PC-3 (cell line): ENCODE data around the gene KLHL25. TPM values are rescaled to one million over a fixed set of nuclear protein-coding genes. Genes with fewer than 3 reads are reported as not detected.

Experiments used
- ATAC-seq: fragments of 200-7000 bp; cut with Tn5 transposase; 2 replicates; pipeline ENCODE4 v1.9.1; 2020; ENCODE audit warnings: mild to moderate bottlenecking, moderate library complexity
- BruUV-seq: library from RNA; stranded (reverse); fragments of 400-500 nt; replicated peaks from 2 replicates; lab custom pipeline; 2021; lab: Mats Ljungman, UMichigan
- CTCF ChIA-PET: fragments of 300-600 bp; sonication (Branson Sonifier 250); formaldehyde crosslinking; loops from one replicate; lab custom pipeline; 2022; ENCODE audit warnings: antibody characterized with exemption; lab: Charles Lee
- POLR2A ChIA-PET: fragments of 300-600 bp; sonication (Branson Sonifier 250); formaldehyde crosslinking; loops from one replicate; lab custom pipeline; 2022; ENCODE audit warnings: antibody characterized with exemption; ENCODE audit not compliant: unreplicated experiment; lab: Charles Lee
- DNase-seq: peaks from one replicate; pipeline ENCODE4 v3.0.0-alpha.2; 2015
- H2AFZ ChIP-seq: fragments of 300-600 bp; sonication (generic); 2 replicates; pipeline ENCODE4 v1.6.0; 2016; ENCODE audit warnings: antibody characterized with exemption, low read length
- H3F3A ChIP-seq: fragments of 300-600 bp; sonication (generic); one replicate; pipeline ENCODE4 v1.6.0; 2017; ENCODE audit warnings: antibody characterized with exemption, low read length, control low read depth, mild to moderate bottlenecking; ENCODE audit not compliant: unreplicated experiment
- H3K27ac ChIP-seq: fragments of 300-600 bp; sonication (generic); 2 replicates; pipeline ENCODE4 v1.5.1; 2016; ENCODE audit warnings: mild to moderate bottlenecking, low read length
- H3K27me3 ChIP-seq: fragments of 300-600 bp; sonication (generic); 2 replicates; pipeline ENCODE4 v1.6.1; 2016; ENCODE audit warnings: low read length, mixed read lengths
- H3K36me3 ChIP-seq: fragments of 300-600 bp; sonication (generic); 2 replicates; pipeline ENCODE4 v1.6.1; 2016; ENCODE audit warnings: low read depth, mixed run types, low read length, mixed read lengths
- H3K4me1 ChIP-seq: fragments of 300-600 bp; sonication (generic); 2 replicates; pipeline ENCODE4 v1.5.1; 2016; ENCODE audit warnings: low read length; ENCODE audit not compliant: insufficient read depth
- H3K4me2 ChIP-seq: fragments of 300-600 bp; sonication (generic); 2 replicates; pipeline ENCODE4 v1.6.0; 2016; ENCODE audit warnings: low read length
- H3K4me3 ChIP-seq: fragments of 300-600 bp; sonication (generic); 2 replicates; pipeline ENCODE4 v1.5.1; 2016; ENCODE audit warnings: mild to moderate bottlenecking, low read length, mixed read lengths
- H3K79me2 ChIP-seq: fragments of 300-600 bp; sonication (generic); 2 replicates; pipeline ENCODE4 v1.6.1; 2017; ENCODE audit warnings: low read length, mixed read lengths
- H3K9ac ChIP-seq: fragments of 300-600 bp; sonication (generic); 2 replicates; pipeline ENCODE4 v1.6.0; 2016; ENCODE audit warnings: mild to moderate bottlenecking, low read length
- H3K9me2 ChIP-seq: fragments of 300-600 bp; sonication (generic); replicated peaks from 2 replicates; pipeline ENCODE4 v1.6.1; 2016; ENCODE audit warnings: mixed run types, low read length, mixed read lengths
- H3K9me3 ChIP-seq: fragments of 300-600 bp; sonication (generic); 2 replicates; pipeline ENCODE4 v1.6.1; 2016; ENCODE audit warnings: low read length, mixed read lengths
- H4K20me1 ChIP-seq: fragments of 300-600 bp; sonication (generic); 2 replicates; pipeline ENCODE4 v1.6.1; 2016; ENCODE audit warnings: low read length, mixed read lengths
- EZH2 ChIP-seq: fragments of 300-600 bp; sonication (generic); IDR thresholded peaks from one replicate; pipeline ENCODE4 v1.6.1; 2017; ENCODE audit warnings: antibody characterized with exemption, mild to moderate bottlenecking, low read length; ENCODE audit not compliant: unreplicated experiment
- EZH2phosphoT487 ChIP-seq: fragments of 300-600 bp; sonication (generic); IDR thresholded peaks from 2 replicates; pipeline ENCODE4 v1.6.1; 2018; ENCODE audit warnings: mild to moderate bottlenecking, antibody characterized with exemption, low read length, borderline replicate concordance
- intact Hi-C: fragments of 100-400 bp; cut with micrococcal nuclease; formaldehyde crosslinking; loops from 2 replicates; pipeline ENCODE4 v1.9.0; 2023
- total RNA-seq: library from RNA; depleted of rRNA; stranded (reverse); fragments of >200 nt; gene quantifications from 2 replicates; pipeline ENCODE4 v1.2.3, GENCODE V29; 2014
- TF ChIP-seq, protein P1 (sequence below): fragments of 300-600 bp; sonication (generic); conservative IDR thresholded peaks from 2 replicates; pipeline ENCODE4 v1.5.1; 2017; ENCODE audit warnings: antibody characterized with exemption, low read depth, mild to moderate bottlenecking, low read length

KLHL25 gene
- total RNA-seq, 1 experiment from 2014 or later: 7.2 TPM

DNA sequence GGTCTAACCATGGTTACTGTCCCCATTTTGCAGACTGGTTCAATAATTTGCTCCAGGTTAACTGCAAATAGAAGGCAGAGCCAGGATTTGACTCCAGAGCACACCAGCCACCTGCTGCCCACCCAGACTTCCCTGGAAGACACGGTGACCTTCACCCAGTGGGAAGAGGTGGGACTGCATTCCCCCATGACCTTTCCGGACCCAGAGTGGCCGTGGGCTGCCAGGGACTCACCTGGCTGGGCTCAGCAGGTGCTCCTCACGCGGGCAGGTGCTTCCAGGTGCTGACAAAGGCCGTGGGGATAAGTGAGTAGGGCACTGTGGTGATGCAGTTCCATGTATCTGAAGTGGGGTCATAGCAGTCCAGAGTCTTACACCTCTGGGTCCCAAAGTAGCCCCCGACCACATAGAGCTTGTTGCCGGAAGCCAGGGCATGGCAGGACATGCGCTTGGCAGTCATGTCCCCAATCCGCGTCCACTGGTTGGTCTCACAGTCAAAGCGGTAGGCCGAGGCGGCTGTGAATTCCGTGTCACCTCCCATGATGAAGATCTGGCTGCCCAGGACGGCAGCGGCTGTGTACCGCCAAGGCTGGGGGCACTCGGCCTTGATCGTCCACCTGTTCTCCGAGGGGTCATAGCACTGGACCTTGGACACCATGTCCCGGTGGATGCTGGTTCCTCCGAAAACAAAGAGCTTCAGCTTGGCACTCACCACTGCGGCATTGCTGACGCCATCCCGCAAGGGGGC lies 26.8 kb downstream of the KLHL25 start:
- TF ChIP-seq EZH2 (no peak), EZH2phosphoT487 (no peak)
- TF ChIP-seq, protein P1, sequence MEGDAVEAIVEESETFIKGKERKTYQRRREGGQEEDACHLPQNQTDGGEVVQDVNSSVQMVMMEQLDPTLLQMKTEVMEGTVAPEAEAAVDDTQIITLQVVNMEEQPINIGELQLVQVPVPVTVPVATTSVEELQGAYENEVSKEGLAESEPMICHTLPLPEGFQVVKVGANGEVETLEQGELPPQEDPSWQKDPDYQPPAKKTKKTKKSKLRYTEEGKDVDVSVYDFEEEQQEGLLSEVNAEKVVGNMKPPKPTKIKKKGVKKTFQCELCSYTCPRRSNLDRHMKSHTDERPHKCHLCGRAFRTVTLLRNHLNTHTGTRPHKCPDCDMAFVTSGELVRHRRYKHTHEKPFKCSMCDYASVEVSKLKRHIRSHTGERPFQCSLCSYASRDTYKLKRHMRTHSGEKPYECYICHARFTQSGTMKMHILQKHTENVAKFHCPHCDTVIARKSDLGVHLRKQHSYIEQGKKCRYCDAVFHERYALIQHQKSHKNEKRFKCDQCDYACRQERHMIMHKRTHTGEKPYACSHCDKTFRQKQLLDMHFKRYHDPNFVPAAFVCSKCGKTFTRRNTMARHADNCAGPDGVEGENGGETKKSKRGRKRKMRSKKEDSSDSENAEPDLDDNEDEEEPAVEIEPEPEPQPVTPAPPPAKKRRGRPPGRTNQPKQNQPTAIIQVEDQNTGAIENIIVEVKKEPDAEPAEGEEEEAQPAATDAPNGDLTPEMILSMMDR: no peak
- Histone ChIP-seq H3K4me2 (no peak overlapping the region), H3K79me2 (peaks cover 15% of the 10 kb centered on the region; the same call in 1 of the 2 replicates), H3F3A (no peaks in the 10 kb centered on the region), H3K36me3 (no peaks in the 10 kb centered on the region), H3K9ac (no peak overlapping the region), H3K9me3 (no peaks in the 10 kb centered on the region), H4K20me1 (no peaks in the 10 kb centered on the region), H3K27me3 (no peaks in the 10 kb centered on the region), H3K9me2 (no peaks in the 10 kb centered on the region), H3K27ac (no peak overlapping the region), H2AFZ (no peak overlapping the region), H3K4me1 (no peaks in the 10 kb centered on the region), H3K4me3 (no peak overlapping the region)
- ChIA-PET CTCF (no interaction called here), POLR2A (no interaction called here)
- BruUV-seq: no TSS peak
- intact Hi-C loops: no loop called here
- no peak for DNase-seq
- no peak for ATAC-seq

DNA sequence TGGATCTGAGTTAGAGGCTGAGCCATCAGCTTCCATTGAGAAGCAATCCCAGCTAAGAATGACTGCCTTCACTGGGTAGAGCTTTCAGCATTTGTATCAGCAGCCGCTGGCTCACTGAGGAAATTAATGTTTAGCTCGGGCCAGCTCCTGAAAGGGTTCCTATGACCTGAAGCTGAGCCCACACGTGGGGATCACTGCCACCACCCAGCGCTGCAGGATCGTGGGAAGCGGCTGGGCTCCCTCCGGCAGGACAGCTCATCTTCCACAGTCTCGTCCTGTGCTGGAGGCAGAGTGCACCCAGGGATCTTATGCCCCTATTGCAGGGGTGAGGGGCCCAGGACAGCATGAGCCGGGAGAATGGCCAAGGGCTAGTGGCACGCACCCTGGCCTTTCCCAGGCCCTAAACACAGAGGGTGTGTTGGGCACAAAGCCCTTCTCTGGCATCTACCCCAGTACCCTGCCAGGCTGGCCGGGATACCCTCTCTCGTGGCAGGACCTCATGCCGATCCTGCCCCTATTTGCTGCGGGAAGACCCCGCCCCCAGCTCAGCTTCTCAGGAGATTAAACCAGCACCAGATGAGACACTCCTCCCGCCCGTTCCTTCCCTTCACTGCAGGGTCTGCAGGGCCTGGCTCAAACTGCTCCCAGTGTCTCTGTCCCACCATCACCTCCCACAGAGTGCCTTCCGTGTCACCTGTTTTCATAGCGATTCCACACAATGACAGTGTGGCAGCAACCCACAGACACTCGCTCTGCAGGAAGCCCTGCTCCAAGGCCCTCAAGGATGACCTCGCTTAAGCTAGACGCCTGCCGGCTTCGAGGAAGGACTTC lies 28.5 kb downstream of the KLHL25 start:
- no peaks in the 10 kb centered on the region for H3K36me3 ChIP-seq
- H3K4me2 ChIP-seq: no peak overlapping the region
- ChIA-PET CTCF (no interaction called here), POLR2A (no interaction called here)
- no peak overlapping the region for H3K9ac ChIP-seq
- H2AFZ ChIP-seq: no peak overlapping the region
- ATAC-seq (no peak), DNase-seq (no peak)
- H3K9me2 ChIP-seq: no peaks in the 10 kb centered on the region
- H3K4me1 ChIP-seq: no peaks in the 10 kb centered on the region
- intact Hi-C loops: no loop called here
- peaks cover 6% of the 10 kb centered on the region; the same call in 1 of the 2 replicates for H3K79me2 ChIP-seq
- no peak overlapping the region for H3K27ac ChIP-seq
- no peak for TF ChIP-seq EZH2phosphoT487
- TF ChIP-seq, protein P1: no peak
- TF ChIP-seq EZH2: no peak
- H3F3A ChIP-seq: no peaks in the 10 kb centered on the region
- no peaks in the 10 kb centered on the region for H3K9me3 ChIP-seq
- no peaks in the 10 kb centered on the region for H3K27me3 ChIP-seq
- H3K4me3 ChIP-seq: no peak overlapping the region
- no TSS peak for BruUV-seq
- no peaks in the 10 kb centered on the region for H4K20me1 ChIP-seq
